Transverse colon (tissue), 4 donors: ENCODE data around the gene LYPD6B.

Experiments used
- EP300 ChIP-seq: sonication (generic); formaldehyde crosslinking; IDR thresholded peaks from one replicate; pipeline ENCODE4 v1.6.1; 2017; ENCODE audit warnings: antibody characterized with exemption, low read depth
- POLR2A ChIP-seq: fragments of 450-650 bp; IDR thresholded peaks from one replicate; pipeline ENCODE4 v1.6.1; 2016; ENCODE audit warnings: antibody characterized with exemption, mild to moderate bottlenecking, moderate library complexity
- POLR2AphosphoS5 ChIP-seq, 3 donors: sonication (generic); formaldehyde crosslinking; IDR thresholded peaks; one replicate each; pipeline ENCODE4 v1.6.1; 2016; ENCODE audit warnings: antibody characterized with exemption in 3 of 3
- TF ChIP-seq, protein P1 (sequence below), 5 experiments: fragments of 200-600 bp in 3 of 5; fragments of 450-650 bp in 2 of 5; sonication (generic) in 3 of 5; IDR thresholded peaks; 1 replicate in 2 of 5; 2 replicates in 3 of 5; pipeline ENCODE4 v1.5.1; 2016 to 2017; ENCODE audit warnings: antibody characterized with exemption in 5 of 5, inconsistent platforms in 3 of 5, mild to moderate bottlenecking in 2 of 5, moderate library complexity in 1 of 5

DNA sequence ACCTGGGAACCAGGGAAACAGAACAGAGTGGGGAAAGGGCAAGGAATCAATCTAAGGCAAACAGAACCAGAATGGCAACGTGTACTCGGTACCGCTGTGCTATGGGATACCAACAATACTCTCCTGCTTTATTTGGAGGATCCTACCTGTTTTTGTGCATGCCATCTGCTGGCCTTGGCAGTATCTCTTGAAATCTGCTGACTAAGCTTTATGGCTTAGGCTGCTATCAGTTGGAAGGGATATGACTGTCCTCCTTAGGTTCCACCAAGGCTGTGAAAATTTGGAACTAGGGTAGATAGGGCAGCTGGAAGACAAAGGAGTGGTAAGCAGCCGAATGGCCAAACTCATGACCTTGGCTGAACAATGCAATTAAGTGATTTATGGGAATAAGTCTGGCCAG lies 220.6 kb downstream of the LYPD6B start:
- TF ChIP-seq, protein P1, sequence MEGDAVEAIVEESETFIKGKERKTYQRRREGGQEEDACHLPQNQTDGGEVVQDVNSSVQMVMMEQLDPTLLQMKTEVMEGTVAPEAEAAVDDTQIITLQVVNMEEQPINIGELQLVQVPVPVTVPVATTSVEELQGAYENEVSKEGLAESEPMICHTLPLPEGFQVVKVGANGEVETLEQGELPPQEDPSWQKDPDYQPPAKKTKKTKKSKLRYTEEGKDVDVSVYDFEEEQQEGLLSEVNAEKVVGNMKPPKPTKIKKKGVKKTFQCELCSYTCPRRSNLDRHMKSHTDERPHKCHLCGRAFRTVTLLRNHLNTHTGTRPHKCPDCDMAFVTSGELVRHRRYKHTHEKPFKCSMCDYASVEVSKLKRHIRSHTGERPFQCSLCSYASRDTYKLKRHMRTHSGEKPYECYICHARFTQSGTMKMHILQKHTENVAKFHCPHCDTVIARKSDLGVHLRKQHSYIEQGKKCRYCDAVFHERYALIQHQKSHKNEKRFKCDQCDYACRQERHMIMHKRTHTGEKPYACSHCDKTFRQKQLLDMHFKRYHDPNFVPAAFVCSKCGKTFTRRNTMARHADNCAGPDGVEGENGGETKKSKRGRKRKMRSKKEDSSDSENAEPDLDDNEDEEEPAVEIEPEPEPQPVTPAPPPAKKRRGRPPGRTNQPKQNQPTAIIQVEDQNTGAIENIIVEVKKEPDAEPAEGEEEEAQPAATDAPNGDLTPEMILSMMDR (IDR thresholded peaks at IDR 0.05), result no peak
- no peak for TF ChIP-seq POLR2A
- TF ChIP-seq POLR2AphosphoS5 (IDR thresholded peaks at IDR 0.05), result no peak
- no peak for TF ChIP-seq EP300
